Fibroblast of skin of back (primary cell): ENCODE results near the gene ZNF668.

Source experiments
- DNase-seq: peaks from one replicate; pipeline ENCODE4 v3.0.0-alpha.2; 2013

The ZNF668 gene

DNA sequence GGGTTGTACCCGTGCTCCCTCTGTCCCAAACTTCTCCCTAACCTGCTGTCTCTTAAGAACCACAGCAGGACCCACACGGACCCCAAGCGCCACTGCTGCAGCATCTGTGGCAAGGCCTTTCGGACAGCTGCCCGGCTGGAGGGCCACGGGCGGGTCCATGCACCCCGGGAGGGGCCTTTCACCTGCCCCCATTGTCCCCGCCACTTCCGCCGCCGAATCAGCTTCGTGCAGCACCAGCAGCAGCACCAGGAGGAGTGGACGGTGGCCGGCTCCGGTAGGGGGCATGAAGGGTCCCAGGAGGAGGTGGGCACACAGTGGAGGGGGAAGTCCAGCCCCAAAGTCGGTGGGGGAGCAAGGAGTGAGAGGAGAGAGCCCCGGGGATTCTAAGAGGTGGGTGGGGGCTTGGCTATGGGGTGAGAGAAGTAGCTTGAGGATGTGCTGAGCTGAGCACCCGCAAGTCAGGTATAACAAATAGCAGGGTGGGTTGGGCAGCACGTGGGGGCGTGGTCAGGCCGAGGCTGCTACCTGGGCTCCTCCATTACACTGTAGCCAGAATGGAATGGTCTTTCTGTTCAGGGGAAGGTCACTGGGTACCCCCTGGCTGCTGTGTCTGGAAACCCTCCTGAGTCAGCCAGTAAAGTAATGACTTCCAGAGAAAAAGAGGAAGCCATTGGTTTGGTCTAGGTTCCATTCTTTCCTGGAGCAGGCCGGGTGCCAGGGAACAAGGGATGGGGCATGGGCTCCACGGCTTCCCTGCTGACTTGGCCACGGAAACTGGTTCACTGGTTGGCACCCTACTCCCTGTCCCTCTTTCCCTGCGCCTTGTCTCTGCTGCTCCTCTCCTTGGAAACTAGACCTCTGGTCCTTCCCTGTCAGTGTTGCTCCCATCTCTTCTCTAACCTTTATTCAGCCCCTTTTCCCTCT lies 7.7 kb upstream of the ZNF668 start:
- DNase-seq = no peak

DNA sequence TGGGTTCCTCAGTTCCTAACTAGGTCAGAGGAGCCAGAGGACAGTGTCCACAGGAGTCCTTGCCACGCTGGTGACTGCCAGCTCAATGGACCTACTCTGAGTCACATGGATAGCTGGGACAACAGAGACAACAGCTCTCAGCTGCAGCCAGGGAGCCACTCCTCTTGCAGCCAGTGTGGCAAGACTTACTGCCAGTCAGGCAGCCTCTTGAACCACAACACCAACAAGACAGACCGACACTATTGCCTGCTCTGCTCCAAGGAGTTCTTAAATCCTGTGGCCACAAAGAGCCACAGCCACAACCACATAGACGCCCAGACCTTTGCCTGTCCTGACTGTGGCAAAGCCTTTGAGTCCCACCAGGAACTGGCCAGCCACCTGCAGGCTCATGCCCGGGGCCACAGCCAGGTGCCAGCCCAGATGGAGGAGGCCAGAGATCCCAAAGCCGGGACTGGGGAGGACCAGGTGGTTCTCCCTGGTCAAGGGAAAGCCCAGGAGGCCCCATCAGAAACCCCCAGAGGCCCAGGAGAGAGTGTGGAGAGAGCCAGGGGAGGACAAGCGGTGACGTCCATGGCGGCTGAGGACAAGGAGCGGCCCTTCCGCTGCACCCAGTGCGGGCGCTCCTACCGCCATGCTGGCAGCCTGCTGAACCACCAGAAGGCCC lies 6.8 kb upstream of the ZNF668 start:
- DNase-seq = no peak

DNA sequence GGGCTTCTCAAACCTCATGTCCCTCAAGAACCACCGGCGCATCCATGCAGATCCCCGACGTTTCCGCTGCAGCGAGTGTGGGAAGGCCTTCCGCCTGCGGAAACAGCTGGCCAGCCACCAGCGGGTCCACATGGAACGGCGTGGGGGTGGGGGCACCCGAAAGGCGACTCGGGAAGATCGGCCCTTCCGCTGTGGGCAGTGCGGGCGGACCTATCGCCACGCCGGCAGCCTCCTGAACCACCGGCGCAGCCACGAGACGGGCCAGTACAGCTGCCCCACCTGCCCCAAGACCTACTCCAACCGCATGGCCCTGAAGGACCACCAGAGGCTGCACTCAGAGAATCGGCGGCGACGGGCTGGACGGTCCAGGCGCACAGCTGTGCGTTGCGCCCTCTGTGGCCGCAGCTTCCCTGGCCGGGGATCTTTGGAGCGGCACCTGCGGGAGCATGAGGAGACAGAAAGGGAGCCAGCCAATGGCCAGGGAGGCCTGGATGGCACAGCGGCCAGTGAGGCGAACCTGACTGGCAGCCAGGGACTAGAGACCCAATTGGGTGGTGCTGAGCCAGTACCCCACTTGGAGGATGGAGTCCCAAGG lies 6.1 kb upstream of the ZNF668 start:
- no peak for DNase-seq

DNA sequence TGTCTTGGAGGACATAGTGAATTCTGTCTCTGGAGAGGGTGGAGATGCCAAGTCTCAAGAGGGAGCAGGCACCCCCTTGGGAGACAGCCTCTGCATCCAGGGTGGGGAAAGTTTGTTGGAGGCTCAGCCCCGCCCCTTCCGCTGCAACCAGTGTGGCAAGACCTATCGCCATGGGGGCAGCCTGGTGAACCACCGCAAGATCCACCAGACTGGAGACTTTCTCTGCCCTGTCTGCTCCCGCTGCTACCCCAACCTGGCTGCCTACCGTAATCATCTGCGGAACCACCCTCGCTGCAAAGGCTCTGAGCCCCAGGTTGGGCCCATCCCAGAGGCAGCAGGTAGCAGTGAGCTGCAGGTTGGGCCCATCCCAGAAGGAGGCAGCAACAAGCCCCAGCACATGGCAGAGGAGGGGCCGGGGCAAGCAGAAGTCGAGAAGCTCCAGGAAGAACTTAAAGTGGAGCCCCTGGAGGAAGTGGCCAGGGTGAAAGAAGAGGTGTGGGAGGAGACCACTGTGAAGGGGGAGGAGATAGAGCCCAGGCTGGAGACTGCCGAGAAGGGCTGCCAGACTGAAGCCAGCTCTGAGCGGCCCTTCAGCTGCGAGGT lies 5.4 kb upstream of the ZNF668 start:
- DNase-seq = no peak

DNA sequence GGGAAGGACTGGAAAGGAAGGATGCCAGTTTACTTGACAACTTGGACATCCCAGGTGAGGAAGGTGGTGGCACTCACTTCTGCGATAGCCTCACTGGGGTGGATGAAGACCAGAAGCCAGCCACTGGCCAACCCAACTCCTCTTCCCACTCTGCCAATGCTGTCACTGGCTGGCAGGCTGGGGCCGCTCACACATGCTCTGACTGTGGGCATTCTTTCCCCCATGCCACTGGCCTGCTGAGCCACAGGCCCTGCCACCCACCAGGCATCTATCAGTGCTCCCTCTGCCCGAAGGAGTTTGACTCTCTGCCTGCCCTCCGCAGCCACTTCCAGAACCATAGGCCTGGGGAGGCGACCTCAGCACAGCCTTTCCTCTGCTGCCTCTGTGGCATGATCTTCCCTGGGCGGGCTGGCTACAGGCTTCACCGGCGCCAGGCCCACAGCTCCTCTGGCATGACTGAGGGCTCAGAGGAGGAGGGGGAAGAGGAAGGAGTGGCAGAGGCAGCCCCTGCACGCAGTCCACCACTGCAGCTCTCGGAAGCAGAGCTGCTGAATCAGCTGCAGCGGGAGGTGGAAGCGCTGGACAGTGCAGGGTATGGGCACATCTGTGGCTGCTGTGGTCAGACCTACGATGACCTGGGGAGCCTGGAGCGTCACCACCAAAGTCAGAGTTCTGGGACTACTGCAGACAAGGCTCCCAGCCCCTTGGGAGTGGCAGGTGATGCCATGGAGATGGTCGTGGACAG lies 4.7 kb upstream of the ZNF668 start:
- DNase-seq = no peak

DNA sequence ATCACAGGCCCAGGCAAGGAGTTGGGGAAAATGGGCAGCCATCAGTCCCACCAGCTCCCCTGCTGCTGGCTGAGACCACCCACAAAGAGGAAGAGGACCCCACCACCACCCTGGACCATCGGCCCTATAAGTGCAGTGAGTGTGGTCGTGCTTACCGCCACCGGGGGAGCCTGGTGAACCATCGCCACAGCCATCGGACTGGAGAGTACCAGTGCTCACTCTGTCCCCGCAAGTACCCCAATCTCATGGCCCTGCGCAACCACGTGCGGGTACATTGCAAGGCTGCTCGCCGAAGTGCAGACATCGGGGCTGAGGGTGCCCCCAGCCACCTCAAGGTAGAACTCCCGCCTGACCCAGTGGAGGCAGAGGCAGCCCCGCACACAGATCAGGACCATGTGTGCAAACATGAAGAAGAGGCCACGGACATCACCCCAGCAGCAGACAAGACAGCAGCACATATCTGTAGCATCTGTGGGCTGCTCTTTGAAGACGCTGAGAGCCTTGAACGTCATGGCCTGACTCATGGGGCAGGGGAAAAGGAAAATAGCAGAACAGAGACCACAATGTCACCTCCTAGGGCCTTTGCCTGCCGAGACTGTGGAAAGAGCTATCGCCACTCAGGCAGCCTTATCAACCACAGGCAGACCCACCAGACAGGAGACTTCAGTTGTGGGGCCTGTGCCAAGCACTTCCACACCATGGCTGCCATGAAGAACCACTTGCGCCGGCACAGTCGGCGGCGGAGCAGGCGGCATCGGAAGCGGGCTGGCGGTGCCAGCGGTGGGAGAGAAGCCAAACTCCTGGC lies 3.8 kb upstream of the ZNF668 start:
- no peak for DNase-seq

DNA sequence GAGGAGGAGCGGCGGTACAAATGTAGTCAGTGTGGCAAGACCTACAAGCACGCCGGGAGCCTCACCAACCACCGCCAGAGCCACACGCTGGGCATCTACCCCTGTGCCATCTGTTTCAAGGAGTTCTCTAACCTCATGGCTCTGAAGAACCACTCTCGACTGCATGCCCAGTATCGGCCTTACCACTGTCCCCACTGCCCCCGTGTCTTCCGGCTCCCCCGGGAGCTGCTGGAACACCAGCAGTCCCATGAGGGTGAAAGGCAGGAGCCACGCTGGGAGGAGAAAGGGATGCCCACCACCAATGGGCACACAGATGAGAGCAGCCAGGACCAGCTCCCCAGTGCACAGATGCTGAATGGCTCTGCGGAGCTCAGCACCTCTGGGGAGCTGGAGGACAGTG lies 3.0 kb upstream of the ZNF668 start:
- DNase-seq = no peak

DNA sequence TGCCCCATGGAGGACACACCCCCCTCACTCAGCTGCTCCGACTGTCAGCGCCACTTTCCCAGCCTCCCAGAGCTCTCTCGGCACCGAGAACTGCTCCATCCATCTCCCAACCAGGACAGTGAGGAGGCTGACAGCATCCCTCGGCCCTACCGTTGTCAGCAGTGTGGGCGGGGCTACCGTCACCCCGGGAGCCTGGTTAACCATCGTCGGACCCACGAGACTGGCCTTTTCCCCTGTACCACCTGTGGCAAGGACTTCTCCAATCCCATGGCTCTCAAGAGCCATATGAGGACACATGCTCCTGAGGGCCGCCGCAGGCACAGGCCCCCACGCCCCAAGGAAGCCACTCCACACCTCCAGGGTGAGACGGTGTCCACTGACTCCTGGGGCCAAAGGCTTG lies 2.3 kb upstream of the ZNF668 start:
- no peak for DNase-seq

DNA sequence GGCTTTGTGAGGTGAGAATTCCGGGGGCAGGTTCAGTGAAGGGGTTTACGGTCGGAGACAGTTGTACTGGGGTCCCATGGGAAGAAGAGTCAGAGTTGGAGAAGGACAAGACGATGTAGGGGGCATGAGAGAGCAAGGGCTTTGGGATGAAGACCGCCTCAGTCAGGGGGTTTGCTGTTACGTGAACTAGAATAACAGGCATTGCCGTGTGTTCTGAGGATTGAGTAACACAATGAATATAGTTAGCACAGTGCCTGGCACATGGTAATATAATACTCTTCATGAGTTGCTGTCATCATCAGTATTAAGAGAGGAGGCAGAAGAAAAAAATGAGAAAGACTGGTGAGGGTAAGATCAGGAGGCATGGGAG lies 759 bp upstream of the ZNF668 start:
- no peak for DNase-seq

DNA sequence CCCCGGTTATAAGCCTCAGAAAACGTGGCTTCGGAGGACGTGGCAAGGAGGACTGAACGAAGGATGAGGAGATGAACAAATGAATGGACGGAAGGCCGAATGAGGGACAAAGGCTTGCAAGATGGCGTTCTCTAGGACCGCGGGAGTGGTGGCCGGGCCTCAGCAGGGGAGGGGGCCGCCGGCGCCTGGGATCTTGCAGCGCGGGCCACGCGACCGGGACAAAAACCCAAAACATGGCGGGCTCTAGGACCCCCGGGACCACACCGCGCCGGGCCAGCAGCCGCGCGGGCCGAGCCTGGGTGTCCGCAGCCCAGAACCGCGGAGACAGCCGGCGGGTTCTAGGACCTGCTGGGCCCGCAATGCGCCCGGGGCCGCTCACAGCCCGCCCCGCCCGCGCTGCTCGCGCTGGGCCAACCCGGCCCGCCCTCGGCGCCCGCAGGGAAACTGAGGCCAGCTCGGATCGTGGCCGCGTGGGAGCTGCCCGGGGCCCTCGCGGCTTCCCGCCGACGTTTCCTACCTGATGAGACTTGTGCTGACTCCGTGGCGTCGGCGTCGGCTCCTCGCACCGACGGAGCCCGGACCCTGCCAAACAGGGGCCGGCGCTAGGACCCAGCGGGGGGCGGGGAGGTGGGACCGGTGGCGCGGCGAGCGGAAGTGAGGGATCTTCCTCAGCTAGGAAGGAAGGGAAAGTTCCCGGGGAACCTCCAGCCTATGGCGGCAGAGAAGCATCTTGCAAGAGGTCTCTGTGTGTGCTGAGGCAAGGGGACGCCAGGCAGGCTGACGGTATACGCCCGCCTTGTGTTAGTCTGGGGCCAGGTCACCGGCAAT lies 684 bp downstream of the ZNF668 start:
- peak; percentile 93 for DNase-seq

DNA sequence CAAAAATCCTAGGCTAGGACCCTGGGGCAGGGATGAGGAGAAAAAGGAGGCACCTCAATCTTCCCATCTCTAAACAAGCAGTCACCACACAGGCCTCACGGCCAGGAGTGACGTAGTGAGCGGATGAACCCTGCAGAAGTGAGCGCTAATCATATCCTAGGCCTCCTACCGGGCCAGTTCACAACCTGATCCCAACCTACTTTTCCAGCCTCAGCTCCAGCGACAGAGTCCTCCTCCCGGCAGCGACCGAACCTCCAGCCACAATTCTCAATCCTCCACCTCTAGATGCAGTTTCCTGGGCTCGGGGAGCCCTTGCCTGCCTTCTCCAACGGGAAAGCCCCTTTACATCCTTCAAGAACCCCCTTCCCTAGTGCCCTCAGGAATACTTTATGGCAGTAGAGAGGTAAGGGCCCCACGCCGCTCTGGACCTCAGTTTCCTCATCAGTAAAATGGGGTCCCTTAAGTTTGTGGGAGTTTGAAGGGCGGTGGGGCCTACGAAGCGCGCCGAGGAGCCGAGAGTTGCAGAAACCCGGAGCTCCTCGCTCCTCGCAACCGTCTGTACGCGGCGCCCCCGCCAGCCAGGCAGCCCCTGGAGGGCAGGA lies 1.4 kb downstream of the ZNF668 start:
- DNase-seq = peak; percentile 56

DNA sequence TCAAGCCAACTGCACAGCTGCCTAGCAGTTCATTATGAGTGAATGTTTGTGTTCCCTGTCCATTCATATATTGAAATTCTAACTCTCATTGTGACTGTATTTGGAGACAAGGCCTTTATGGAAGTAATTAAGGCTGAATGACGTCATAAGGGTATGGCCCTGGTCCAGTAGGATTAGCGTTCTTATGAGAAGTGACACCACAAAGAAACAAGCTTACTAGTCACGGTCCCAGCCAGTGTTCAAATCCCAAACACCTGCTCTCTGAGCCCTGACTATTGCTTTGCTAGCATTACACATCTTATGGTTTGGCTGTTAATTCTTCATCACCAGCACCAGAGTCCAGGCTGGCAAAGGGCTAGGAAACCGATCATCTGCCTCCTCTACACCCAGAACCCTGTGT lies 2.2 kb downstream of the ZNF668 start:
- peak; percentile 70 for DNase-seq

DNA sequence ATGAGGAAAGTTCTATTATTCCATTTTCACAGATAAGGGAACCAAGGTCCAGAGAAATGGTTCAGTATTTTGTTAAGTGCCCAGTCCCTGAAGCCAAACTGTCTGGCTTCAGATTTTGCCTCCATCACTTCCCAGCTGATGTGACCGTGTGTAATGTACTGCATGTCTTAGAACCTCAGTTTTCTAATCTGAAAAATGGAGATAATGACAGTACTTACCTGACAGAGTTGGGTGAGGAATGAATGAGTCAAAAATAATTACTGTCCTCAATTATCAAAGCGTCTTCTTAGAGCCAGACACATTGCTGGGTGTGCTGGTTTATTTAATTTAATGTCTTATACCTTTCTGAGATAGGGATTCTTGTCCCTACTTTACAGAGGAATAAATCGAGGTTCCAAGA lies 6.7 kb downstream of the ZNF668 start:
- DNase-seq = no peak

DNA sequence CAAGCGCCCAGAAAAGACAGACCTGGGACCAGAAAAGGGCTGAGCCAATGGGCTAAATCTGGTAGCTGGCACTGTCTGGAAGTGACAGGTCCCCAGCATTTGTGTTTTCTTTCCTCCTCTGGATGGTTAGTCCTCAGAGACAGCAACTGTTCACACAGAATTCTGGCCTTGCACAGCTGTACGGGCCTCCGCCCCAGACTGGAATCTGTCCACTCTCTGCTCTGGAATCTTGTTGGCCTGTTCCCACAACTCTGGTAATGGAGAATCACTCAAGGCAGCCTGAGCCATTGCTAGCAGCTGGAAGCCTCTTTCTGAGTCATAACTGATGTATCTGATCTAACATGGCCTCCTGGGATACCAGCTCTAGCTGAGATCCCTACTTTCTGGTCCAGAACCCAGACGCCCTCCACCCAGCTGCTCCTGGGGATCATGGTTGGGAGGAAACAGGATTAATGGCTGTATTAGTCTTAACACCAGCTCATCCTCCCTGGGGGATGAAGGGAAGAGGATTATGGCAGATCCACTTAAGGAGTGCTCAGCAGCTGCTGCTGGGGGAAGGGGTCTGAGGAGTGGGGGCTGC lies 9.1 kb downstream of the ZNF668 start:
- DNase-seq = peak; percentile 98

DNA sequence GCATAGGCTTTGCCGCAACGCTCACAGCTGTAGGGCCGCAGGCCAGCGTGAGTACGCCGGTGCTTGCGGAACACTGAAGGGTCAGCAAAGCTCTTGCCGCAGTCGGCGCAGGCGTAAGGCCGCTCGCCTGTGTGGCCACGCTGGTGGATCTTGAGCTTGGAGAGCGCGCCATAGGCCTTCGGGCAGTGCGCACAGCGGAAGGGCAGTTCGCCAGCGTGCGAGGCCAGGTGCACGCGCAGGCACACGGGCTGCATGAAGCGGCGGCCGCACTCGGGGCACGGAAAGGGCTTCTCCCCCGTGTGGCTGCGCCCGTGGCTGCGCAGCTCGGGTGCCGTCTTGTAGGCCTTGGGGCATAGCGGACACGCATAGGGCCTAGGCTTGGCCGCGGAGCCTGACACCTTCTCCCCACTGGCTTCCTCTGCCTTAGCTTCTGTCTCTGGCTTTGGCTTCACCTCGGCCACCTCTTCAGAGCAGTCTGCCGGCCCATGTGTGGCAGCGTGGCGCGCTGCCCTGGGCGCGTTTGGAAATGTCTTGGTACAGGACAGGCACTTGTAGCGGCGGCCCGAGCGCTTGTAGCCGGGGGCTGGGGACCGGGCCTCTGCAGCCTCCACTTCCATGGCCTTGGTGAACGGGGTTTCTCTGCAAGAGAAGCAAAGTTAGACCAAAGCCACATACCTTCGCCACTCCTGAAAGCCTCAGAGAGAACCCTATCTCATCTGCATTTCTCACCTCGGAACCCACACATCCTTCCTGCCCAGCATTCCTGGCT lies 10.0 kb downstream of the ZNF668 start:
- DNase-seq = no peak

DNA sequence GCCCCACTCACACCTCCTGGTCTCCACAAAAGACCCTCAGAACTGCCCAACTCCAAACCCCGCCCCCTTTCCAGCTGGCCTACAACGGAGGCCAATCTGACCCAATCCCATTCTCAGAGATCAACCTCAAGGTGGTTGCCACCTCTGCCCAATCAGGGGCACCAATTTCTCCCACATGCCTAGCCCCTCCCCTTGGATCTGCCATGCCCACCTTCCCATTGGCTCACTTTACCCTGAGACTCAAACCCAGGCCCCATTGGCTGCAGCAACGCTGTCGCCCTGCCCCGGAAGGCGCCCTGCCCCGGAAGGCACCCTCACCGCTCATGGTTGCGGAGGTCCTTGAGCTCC lies 10.6 kb downstream of the ZNF668 start:
- DNase-seq = no peak

DNA sequence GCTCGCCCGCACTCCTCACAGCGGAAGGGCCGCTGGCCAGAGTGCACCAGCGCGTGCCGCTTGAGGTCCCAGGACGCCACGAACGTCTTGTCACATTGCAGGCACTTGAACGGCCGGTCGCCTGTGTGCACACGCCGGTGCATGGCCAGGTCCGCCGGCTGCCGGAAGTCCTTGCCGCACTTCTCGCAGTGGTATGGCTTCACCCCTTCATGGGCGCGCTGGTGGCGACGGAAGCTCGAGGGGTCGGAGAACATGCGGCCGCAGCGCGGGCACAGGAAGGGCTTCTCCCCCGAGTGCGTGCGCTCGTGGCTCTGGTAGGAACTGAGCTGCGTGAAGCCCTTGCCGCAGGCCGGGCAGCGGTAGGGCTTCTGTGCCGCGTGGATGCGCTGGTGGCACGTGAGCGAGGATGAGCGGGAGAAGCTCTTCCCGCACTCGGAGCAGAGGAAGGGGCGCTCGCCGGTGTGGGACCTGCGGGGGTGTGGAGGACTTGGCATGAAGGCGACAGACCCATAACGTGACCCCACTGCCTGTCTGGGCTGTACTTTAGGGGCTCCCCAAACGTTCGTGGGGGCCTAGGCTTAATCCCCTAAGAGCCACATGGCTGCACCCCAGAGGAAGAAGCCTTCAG lies 12.1 kb downstream of the ZNF668 start:
- no peak for DNase-seq

DNA sequence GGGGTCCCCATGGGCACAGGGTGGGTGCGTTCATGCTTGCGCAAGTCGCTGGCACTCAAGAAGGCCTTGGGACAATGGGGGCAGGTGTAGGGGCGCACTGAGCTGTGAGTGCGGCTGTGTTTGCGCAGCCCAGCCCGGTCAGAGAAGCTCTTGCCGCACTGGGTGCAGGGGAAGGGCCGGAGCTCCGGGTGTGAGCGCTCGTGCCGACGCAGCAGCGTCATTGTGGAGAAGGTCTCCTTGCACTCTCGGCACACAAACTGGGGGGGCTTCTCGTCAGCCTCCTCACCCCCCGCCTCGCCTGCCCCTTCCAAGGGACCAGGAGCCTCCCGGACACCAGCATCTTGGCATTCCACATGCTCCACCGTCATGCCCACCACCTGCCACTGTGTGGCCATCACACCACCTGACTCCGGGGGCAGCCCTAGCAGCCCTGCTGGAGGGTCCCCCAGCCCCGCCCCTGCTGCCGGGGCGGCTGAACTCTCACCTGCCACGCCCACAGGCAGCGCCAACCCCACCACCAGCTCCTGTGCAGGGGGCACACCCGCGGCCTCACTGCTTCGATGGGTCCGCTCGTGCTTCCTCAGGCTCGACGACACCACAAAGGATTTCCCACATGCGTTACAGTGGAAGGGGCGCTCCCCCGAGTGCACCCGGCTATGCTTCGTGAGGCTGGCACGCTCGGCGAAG lies 12.8 kb downstream of the ZNF668 start:
- DNase-seq = no peak
